ENCODE measurements around the gene MTARC2. TPM values are rescaled to one million over a fixed set of nuclear protein-coding genes. Genes with fewer than 3 reads are reported as not detected.

The MTARC2 gene
- total and polyA plus RNA-seq, 2 of the 13 experiments (the other 11 are each of a cell fraction or from before 2014, with no cell fraction given): 8.5 to 10.1 TPM

- TF ChIP-seq FOXM1 (CRISPR knock-in tag; IDR thresholded peaks at IDR 0.05): no peak
- TF ChIP-seq ZNF724P (CRISPR knock-in tag; IDR thresholded peaks at IDR 0.05; ENCODE audit: borderline replicate concordance): 0 out of 2 replicates have a peak, but pooled peaks have one; percentile 75
- TF ChIP-seq RNF2 (conservative IDR thresholded peaks at IDR 0.05; ENCODE audit: low read depth): no peak
- TF ChIP-seq NFKB2 (CRISPR knock-in tag; IDR thresholded peaks at IDR 0.05; ENCODE audit: borderline replicate concordance): 0 out of 2 replicates have a peak, but pooled peaks have one; percentile 51
- no peak for TF ChIP-seq KLF13 (CRISPR knock-in tag; IDR thresholded peaks at IDR 0.05)
- peak; percentile 8; the same call in 1 of the 2 replicates for TF ChIP-seq ZFY (CRISPR knock-in tag; IDR thresholded peaks at IDR 0.05)
- 0 out of 2 replicates have a peak, but pooled peaks have one; percentile 21 for TF ChIP-seq ZNF776 (CRISPR knock-in tag; IDR thresholded peaks at IDR 0.05)
- TF ChIP-seq ZNF280D (CRISPR knock-in tag; IDR thresholded peaks at IDR 0.05): no peak
- TF ChIP-seq ZNF367 (CRISPR knock-in tag; IDR thresholded peaks at IDR 0.05; ENCODE audit: borderline replicate concordance): no peak
- peak; percentile 59 for TF ChIP-seq XRCC5 (optimal IDR thresholded peaks at IDR 0.05; ENCODE audit: low read length)
- TF ChIP-seq NCOR1 (IDR thresholded peaks at IDR 0.05; ENCODE audit: borderline replicate concordance, low read length): no peak
- TF ChIP-seq NAIF1 (CRISPR knock-in tag; IDR thresholded peaks at IDR 0.05; ENCODE audit: borderline replicate concordance): no peak
- TF ChIP-seq ZNF430 (CRISPR knock-in tag; IDR thresholded peaks at IDR 0.05): no peak
- TF ChIP-seq ZBTB43 (CRISPR knock-in tag; conservative IDR thresholded peaks at IDR 0.05): no peak
- TF ChIP-seq HIVEP1 (CRISPR knock-in tag; IDR thresholded peaks at IDR 0.05): no peak
- no peak for TF ChIP-seq ATF7 (IDR thresholded peaks at IDR 0.05)
- TF ChIP-seq ATF7 (CRISPR knock-in tag; IDR thresholded peaks at IDR 0.05): no peak
- 0 out of 4 replicates have a peak, but pooled peaks of 1 of the 2 experiments have one; percentile 10 for TF ChIP-seq KLF16 (CRISPR knock-in tag; IDR thresholded peaks at IDR 0.05)
- no peak for TF ChIP-seq NR2F1 (CRISPR knock-in tag; IDR thresholded peaks at IDR 0.05)
- no peak; the same call in 1 of the 2 replicates for TF ChIP-seq HOXA3 (CRISPR knock-in tag; IDR thresholded peaks at IDR 0.05)
- 0 out of 2 replicates have a peak, but pooled peaks have one; percentile 14 for TF ChIP-seq ZBTB34 (CRISPR knock-in tag; IDR thresholded peaks at IDR 0.05)
- TF ChIP-seq ERF (CRISPR knock-in tag; IDR thresholded peaks at IDR 0.05): peak; percentile 2; the same call in 1 of the 2 replicates
- no peak for TF ChIP-seq MNT (IDR thresholded peaks at IDR 0.05)
- TF ChIP-seq HDAC1 (CRISPR knock-in tag; IDR thresholded peaks at IDR 0.05): peak; percentile 47; the same call in 1 of the 2 replicates
Measured at GRCh38 chr1:220787069-220787619, 39.0 kb downstream of the MTARC2 start (continued).

All from HepG2 (cell line).